Lower leg skin (tissue), 3 donors: Measurements from ENCODE around the gene DTNB.

ENCODE experiments used
- CTCF ChIP-seq, 3 donors: fragments of 450-650 bp; IDR thresholded peaks; one replicate each; pipeline ENCODE4 v1.5.1; 2016; ENCODE audit warnings: antibody characterized with exemption in 3 of 3, mild to moderate bottlenecking in 3 of 3, moderate library complexity in 2 of 3
- POLR2A ChIP-seq, 2 donors: fragments of 450-650 bp; IDR thresholded peaks; one replicate each; pipeline ENCODE4 v1.6.1; 2016 to 2017; ENCODE audit warnings: antibody characterized with exemption in 2 of 2, mild to moderate bottlenecking in 1 of 2, moderate library complexity in 1 of 2

GRCh38 chr2:25546852-25547251, 126.5 kb downstream of the DTNB start:
- TF ChIP-seq POLR2A (IDR thresholded peaks at IDR 0.05) (no peak), CTCF (IDR thresholded peaks at IDR 0.05) (no peak)
